ENCODE measurements around the gene AP3B1.

DNA sequence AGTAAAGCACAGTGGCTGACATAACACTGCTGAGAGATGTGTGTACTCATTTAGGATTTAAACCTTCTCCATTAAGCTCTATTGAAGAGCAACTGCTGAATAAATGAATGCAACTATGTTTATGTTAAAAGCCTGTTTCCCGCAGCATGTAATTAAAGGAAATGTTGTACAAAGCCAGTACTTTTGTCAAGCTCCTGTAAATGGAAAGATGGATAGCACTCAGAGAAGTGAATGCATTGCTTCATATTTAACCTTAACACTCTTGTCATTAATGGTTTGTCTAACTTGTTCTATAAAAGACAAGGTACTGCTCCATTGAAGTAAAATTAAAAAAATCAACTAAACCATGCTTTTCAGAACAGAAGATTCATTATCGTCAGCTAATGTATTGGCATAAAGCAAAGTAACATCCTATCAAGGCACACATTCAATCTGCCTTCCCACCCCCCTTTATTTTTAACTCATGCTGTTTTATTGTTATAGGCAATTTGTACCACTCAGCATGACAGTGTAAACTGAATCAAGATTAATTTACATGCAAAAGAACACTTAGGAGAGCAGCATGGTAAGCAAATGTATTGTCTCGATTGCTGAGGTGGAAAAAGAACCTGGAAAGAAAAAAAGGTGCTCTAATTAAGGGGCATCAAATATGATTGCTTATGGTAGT, 277.5 kb downstream of the AP3B1 start:
- TF ChIP-seq, protein P1, sequence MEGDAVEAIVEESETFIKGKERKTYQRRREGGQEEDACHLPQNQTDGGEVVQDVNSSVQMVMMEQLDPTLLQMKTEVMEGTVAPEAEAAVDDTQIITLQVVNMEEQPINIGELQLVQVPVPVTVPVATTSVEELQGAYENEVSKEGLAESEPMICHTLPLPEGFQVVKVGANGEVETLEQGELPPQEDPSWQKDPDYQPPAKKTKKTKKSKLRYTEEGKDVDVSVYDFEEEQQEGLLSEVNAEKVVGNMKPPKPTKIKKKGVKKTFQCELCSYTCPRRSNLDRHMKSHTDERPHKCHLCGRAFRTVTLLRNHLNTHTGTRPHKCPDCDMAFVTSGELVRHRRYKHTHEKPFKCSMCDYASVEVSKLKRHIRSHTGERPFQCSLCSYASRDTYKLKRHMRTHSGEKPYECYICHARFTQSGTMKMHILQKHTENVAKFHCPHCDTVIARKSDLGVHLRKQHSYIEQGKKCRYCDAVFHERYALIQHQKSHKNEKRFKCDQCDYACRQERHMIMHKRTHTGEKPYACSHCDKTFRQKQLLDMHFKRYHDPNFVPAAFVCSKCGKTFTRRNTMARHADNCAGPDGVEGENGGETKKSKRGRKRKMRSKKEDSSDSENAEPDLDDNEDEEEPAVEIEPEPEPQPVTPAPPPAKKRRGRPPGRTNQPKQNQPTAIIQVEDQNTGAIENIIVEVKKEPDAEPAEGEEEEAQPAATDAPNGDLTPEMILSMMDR (IDR thresholded peaks at IDR 0.05; ENCODE audit: low read depth, low read length) = no peak
- no peak for TF ChIP-seq EZH2phosphoT487 (IDR thresholded peaks at IDR 0.05; ENCODE audit: low read depth)

Data from OCI-LY3 (cell line).